ENCODE results near the gene PEA15. TPM values are rescaled to one million over a fixed set of nuclear protein-coding genes. Genes with fewer than 3 reads are reported as not detected.

Gene PEA15
- total and polyA plus RNA-seq, 9 of the 15 experiments (the other 6 are each of a cell fraction or from before 2014, with no cell fraction given): 8.2 to 175 (median 35.4) TPM

DNA sequence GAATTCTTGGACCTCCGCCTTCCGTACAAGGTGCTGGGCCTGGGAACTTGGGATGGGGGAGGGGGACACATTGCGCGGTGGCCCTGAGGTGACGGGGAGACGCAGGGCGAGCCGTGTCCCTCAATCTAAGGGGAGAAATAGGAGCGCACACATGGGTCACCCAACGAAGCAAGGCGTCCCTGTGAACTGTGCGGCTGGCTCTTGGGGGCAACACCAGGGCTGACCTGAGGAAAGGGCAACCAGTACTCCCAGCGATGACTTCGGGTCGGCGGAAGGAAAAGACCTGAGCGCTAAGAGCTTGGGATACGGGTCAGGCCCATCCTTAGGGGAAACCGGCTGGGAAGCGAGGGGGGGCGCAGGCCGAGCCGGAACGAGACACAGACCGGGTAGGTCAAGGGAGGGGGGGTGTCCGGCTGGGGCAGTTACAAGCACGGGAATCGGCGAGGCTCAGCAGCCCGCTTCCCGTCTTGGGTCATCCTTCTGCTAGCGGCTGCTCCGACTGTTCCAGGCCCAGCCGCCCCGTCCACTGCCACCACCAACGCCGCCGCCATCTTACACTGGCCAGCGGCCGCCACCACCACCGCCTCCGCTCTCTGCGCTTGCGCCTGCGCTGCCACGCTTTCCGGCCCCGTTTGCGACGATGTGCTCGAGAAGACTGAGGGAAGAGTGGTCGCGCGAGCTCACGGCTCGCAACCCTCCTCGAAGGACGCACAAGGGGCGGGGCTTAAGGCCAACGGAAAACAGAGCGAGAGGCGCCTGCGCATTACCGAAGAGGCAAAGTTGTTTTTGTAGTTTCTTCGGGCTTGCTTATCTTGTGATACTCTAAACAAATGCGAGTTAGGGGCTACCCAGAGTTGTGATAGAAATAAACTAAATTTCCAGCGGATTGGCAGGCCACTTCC lies 57.0 kb downstream of the PEA15 start, which contains the start of gene DCAF8 (continued):
- TF ChIP-seq, protein P1, sequence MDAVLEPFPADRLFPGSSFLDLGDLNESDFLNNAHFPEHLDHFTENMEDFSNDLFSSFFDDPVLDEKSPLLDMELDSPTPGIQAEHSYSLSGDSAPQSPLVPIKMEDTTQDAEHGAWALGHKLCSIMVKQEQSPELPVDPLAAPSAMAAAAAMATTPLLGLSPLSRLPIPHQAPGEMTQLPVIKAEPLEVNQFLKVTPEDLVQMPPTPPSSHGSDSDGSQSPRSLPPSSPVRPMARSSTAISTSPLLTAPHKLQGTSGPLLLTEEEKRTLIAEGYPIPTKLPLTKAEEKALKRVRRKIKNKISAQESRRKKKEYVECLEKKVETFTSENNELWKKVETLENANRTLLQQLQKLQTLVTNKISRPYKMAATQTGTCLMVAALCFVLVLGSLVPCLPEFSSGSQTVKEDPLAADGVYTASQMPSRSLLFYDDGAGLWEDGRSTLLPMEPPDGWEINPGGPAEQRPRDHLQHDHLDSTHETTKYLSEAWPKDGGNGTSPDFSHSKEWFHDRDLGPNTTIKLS (IDR thresholded peaks at IDR 0.05; ENCODE audit: borderline replicate concordance, low read depth): 0 out of 2 replicates have a peak, but pooled peaks have one; percentile 11
- peak; percentile 87; the same call in 1 of the 2 replicates for TF ChIP-seq DNMT1 (IDR thresholded peaks at IDR 0.05)
- no peak for TF ChIP-seq HSF4 (CRISPR knock-in tag; IDR thresholded peaks at IDR 0.05; ENCODE audit: borderline replicate concordance)
- TF ChIP-seq ZZZ3 (IDR thresholded peaks at IDR 0.05): no peak
- no peak for TF ChIP-seq PCBP2 (IDR thresholded peaks at IDR 0.05; ENCODE audit: low read depth, low read length, poor library complexity, severe bottlenecking)
- TF ChIP-seq, protein P2, sequence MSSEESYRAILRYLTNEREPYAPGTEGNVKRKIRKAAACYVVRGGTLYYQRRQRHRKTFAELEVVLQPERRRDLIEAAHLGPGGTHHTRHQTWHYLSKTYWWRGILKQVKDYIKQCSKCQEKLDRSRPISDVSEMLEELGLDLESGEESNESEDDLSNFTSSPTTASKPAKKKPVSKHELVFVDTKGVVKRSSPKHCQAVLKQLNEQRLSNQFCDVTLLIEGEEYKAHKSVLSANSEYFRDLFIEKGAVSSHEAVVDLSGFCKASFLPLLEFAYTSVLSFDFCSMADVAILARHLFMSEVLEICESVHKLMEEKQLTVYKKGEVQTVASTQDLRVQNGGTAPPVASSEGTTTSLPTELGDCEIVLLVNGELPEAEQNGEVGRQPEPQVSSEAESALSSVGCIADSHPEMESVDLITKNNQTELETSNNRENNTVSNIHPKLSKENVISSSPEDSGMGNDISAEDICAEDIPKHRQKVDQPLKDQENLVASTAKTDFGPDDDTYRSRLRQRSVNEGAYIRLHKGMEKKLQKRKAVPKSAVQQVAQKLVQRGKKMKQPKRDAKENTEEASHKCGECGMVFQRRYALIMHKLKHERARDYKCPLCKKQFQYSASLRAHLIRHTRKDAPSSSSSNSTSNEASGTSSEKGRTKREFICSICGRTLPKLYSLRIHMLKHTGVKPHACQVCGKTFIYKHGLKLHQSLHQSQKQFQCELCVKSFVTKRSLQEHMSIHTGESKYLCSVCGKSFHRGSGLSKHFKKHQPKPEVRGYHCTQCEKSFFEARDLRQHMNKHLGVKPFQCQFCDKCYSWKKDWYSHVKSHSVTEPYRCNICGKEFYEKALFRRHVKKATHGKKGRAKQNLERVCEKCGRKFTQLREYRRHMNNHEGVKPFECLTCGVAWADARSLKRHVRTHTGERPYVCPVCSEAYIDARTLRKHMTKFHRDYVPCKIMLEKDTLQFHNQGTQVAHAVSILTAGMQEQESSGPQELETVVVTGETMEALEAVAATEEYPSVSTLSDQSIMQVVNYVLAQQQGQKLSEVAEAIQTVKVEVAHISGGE (CRISPR knock-in tag; IDR thresholded peaks at IDR 0.05): peak in 1 of 3 experiments; percentile 63; a peak in 2 of 6 replicates
- TF ChIP-seq SAFB2 (IDR thresholded peaks at IDR 0.05; ENCODE audit: borderline replicate concordance, low read depth, low read length, severe bottlenecking): no peak
- TF ChIP-seq, protein P3, sequence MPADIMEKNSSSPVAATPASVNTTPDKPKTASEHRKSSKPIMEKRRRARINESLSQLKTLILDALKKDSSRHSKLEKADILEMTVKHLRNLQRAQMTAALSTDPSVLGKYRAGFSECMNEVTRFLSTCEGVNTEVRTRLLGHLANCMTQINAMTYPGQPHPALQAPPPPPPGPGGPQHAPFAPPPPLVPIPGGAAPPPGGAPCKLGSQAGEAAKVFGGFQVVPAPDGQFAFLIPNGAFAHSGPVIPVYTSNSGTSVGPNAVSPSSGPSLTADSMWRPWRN (IDR thresholded peaks at IDR 0.05; ENCODE audit: low read depth): no peak
- no peak for TF ChIP-seq SETDB1 (IDR thresholded peaks at IDR 0.05; ENCODE audit: low read length)
- TF ChIP-seq ZNF12 (CRISPR knock-in tag; IDR thresholded peaks at IDR 0.05): peak; percentile 72; the same call in 1 of the 2 replicates
- no peak for TF ChIP-seq NR3C1 (CRISPR knock-in tag; IDR thresholded peaks at IDR 0.05)
- TF ChIP-seq XRCC3 (IDR thresholded peaks at IDR 0.05): no peak
- TF ChIP-seq ZBED1 (IDR thresholded peaks at IDR 0.05): peak; percentile 39; the same call in 1 of the 2 replicates
- peak; percentile 6; the same call in 1 of the 2 replicates for TF ChIP-seq EP300 (IDR thresholded peaks at IDR 0.05; ENCODE audit: low read length)
- TF ChIP-seq, protein P4, sequence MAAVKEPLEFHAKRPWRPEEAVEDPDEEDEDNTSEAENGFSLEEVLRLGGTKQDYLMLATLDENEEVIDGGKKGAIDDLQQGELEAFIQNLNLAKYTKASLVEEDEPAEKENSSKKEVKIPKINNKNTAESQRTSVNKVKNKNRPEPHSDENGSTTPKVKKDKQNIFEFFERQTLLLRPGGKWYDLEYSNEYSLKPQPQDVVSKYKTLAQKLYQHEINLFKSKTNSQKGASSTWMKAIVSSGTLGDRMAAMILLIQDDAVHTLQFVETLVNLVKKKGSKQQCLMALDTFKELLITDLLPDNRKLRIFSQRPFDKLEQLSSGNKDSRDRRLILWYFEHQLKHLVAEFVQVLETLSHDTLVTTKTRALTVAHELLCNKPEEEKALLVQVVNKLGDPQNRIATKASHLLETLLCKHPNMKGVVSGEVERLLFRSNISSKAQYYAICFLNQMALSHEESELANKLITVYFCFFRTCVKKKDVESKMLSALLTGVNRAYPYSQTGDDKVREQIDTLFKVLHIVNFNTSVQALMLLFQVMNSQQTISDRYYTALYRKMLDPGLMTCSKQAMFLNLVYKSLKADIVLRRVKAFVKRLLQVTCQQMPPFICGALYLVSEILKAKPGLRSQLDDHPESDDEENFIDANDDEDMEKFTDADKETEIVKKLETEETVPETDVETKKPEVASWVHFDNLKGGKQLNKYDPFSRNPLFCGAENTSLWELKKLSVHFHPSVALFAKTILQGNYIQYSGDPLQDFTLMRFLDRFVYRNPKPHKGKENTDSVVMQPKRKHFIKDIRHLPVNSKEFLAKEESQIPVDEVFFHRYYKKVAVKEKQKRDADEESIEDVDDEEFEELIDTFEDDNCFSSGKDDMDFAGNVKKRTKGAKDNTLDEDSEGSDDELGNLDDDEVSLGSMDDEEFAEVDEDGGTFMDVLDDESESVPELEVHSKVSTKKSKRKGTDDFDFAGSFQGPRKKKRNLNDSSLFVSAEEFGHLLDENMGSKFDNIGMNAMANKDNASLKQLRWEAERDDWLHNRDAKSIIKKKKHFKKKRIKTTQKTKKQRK (IDR thresholded peaks at IDR 0.05; ENCODE audit: borderline replicate concordance, low read depth, low read length): no peak
- TF ChIP-seq ATF7 (IDR thresholded peaks at IDR 0.05): peak; percentile 55; the same call in 1 of the 2 replicates
- peak; percentile 99 for TF ChIP-seq NRF1 (conservative IDR thresholded peaks at IDR 0.05 in 1 of 2, IDR thresholded peaks at IDR 0.05 in 1 of 2)
- peak; percentile 96 for TF ChIP-seq BRD4 (IDR thresholded peaks at IDR 0.05)
